Measurements from ENCODE around the gene ANGPTL5.

GRCh38 chr11:101862391-101863233, 53.7 kb downstream of the ANGPTL5 start:
- TF ChIP-seq REST (IDR thresholded peaks at IDR 0.05; ENCODE audit: insufficient read depth in 1 of 2, low read depth in 2 of 2, low read length in 2 of 2) (no peak), SIN3A (IDR thresholded peaks at IDR 0.05; ENCODE audit: borderline replicate concordance, insufficient read depth, low read length) (no peak), TAF1 (IDR thresholded peaks at IDR 0.05; ENCODE audit: borderline replicate concordance, insufficient read depth, low read length) (no peak), POLR2AphosphoS5 (IDR thresholded peaks at IDR 0.05; ENCODE audit: low read depth, low read length) (no peak)
